Activated gamma-delta T cell treated with Interleukin-2 at 50 U/mL for 16 hours (primary cell): ENCODE data around the gene PHF14.
"Not testable (repeated sequence)": the region's sequence is repeated elsewhere in the genome, so short reads cannot be mapped to it uniquely, and the experiment has no call there.

Experiments
- DNase-seq: peaks from one replicate; pipeline ENCODE4 v3.0.0-alpha.2; 2020

The PHF14 gene

DNA sequence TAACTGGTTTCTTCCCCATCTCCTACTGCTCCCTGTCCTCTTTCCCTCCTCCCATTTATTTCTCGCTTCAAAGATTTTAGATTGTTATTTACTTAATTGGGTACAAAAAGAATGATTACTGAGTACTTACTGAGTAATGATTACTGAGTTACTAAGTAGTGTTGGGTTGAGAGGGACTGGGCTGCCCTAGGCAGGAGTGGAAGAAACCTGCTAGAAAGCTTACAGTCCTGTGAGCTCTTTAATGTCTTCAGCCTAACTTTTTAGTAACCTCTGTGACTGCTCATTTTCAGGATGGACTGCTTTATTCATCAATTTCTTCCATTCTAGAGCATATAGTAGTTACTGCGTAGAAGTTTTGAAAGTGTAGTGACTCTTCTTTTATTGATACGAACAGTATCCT is 7.6 kb downstream of the PHF14 start:
- DNase-seq = no peak

- not testable (repeated sequence) for DNase-seq
These were observed 17.1 kb downstream of the PHF14 start for GRCh38 chr7:10990748-10991147.

DNA sequence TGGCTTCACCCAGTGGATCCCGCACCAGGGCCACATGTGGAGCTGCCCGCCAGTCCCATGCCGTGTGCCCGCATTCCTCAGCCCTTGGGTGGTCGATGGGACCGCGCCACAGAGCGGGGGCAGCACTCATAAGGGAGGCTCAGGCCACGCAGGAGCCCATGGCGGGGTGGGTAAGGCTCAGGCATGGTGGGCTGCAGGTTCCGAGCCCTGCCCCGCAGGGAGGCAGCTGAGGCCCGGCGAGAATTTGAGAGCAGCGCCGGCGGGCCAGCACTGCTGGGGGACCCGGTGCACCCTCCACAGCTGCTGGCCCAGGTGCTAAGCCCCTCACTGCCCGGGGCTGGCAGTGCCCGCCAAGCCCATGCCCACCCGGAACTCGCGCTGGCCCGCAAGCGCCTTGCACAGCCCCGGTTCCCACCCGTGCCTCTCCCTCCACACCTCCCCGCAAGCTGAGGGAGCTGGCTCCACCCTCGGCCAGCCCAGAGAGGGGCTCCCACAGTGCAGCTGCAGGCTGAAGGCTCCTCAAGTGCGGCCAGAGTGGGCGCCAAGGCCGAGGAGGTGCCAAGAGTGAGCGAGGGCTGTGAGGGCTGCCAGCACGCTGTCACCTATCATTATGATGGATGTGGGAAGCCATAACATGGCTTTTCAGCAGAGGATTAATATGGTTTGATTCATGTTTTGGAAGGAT is 22.0 kb downstream of the PHF14 start:
- DNase-seq = not testable (repeated sequence)

DNA sequence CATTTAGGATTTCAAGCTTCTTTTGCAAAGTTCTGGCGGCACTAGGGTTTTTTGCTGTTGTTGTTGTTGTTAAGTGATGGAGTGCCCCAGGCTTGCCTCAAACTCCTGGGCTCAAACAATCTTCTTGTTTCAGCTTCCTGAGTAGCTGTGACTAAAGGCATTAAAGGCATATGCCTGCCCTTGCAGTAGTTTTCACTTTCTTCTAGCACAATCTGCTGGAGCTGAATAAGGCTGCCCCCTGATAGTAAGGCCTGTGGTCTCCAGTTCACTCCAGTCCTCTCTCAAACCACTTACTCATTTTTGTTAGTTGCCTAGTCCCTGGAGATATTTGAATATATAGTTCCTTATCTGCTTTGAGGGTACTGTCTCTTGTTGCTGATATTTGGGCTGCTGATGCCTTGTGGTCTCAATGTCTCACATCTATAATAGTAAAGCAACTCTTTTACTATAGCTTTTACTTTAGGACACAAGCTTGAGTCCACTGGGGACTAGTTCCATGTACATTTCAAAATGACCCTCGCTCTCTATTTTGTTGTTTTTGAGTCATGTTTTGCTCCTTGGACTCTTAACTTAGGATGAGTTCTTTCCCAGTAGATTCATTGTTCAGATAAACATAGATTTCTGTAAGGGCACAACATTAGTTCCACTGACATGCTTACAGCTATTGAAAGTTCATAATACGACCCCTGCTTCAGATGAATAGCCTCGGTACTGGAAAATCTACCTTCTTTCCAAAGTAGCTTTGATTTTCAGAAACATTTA is 25.5 kb downstream of the PHF14 start:
- DNase-seq = no peak

GRCh38 chr7:11005202-11005601 is 31.5 kb downstream of the PHF14 start:
- DNase-seq = no peak

- DNase-seq = no peak
These were observed 32.6 kb downstream of the PHF14 start for GRCh38 chr7:11006291-11006690.

DNA sequence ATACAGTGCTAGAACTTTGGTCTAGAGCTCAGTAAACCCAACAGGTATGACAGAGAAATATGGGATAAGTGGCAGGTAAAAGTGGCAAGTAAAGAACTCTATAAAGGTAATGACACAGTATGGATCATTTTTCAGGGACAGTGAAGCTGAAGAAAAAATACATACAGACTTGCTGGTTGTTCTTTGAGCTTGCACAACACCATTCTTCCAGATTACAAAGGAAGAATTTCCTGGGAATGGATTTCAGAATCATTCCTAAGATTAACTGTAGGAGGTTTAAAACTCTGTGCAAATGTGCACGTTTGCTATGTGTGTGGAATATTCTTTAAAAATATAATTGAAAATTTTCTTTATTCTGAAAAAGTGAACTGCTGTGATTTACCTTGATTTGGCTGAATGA is 36.0 kb downstream of the PHF14 start:
- DNase-seq = no peak

- DNase-seq = no peak
These were observed 47.8 kb downstream of the PHF14 start for GRCh38 chr7:11021468-11021867.

GRCh38 chr7:11026452-11027359 is 53.0 kb downstream of the PHF14 start:
- DNase-seq = no peak

DNA sequence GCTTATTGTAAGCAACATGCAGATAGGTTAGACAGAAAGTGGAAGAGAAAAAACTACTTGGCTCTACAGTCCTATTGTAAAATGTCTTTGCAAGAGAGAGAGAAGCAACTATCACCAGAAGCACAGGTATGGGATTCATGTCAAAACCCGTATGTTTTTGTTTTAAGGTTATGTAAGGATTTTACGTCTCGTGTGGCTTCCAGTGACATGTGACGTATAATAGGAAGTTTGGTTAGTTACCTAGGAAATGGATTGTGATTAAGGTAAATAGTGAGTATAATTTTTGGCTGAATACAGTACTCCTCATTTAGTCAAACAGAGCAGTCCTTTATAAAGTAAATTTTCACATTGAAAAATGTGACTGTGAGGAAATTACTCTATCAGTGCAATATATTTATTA is 62.0 kb downstream of the PHF14 start:
- no peak for DNase-seq

DNA sequence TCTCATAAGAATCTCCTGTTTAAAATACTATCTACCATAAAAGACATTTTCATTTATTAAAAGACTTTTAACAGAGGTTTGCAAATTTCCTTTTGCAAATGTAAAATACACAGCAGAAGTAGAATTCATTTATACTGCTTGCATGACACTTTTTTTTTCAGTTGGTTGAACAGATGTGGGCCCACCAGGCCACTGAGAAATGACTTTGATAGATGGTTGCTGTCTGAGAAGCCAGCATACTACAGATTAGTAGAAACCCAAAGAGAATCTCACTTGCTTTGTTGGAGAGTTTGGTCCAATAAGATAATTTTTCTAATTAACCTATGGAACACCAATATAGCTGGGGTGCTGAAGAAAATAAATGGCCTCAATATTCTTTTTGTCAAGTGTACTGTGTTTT is 66.3 kb downstream of the PHF14 start:
- DNase-seq = no peak

GRCh38 chr7:11054033-11054432 is 80.4 kb downstream of the PHF14 start:
- no peak for DNase-seq

GRCh38 chr7:11060893-11061292 is 87.2 kb downstream of the PHF14 start:
- no peak for DNase-seq

GRCh38 chr7:11062110-11062509 is 88.4 kb downstream of the PHF14 start:
- no peak for DNase-seq

DNA sequence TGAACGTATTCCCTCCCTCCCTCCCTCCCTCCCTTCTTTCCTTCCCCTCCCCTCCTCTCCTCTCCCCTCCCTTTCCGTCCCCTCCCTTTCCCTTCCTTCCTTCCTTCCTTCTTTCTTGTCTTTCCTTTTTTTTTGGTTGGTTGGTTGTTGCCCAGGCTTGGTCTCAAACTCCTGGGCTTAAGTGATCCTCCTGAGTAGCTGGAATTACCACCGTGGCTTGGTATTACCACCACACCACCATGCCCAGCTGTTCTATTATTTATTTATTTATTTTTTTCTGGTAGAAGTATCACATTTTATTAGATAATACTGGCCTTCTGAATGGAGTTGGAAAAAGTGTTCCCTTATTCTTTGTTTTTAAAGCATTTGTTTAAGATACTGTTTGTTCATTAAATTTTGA is 95.9 kb downstream of the PHF14 start:
- no peak for DNase-seq

GRCh38 chr7:11077816-11078215 is 104.1 kb downstream of the PHF14 start:
- DNase-seq = no peak

DNA sequence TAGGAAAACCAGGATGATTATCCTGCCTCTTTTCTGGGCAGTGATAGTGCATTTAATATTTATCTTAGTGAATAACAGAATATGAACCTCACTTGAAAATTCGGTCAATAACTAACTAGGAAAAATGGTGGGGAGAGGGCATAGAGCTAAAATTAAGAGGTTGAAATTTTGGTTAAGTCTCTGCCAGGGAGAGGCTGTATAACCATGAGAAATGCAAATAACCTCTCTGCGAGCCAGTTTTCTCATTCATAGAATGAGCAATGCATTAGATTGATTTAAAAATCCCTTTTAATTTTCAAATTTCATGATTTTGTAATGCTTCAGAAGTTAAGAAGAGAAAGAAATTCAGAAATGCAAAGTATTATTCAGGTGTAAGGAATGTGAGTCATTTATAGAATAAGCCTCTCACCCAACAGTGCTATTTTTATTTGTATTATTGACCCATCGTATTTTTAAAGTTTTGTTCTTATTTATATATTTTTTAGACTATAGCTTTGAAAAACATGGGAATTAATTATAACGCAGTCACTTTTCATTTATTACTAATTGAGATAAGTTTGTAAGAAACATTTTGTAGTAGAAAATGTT is 104.7 kb downstream of the PHF14 start:
- DNase-seq = no peak

- DNase-seq = no peak
These were observed 106.2 kb downstream of the PHF14 start for GRCh38 chr7:11079907-11080306.

DNA sequence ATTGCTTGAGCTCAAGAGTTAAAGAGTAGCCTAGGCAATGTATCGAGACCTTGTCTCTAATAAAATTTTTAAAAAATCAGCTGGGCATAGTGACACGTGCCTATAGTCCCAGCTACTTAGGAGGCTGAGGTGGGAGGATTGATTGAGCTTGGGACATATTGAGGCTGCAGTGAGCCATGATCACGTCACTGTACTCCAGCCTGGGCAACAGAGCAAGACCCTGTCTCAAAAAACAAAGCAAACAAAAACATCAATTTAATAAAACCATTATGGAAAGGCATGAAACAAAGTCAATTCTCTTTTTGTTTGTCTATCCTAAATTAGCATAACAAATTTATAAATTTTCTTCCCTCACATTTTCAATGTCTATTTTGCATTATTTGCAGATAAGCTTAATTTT is 108.4 kb downstream of the PHF14 start:
- DNase-seq = no peak

DNA sequence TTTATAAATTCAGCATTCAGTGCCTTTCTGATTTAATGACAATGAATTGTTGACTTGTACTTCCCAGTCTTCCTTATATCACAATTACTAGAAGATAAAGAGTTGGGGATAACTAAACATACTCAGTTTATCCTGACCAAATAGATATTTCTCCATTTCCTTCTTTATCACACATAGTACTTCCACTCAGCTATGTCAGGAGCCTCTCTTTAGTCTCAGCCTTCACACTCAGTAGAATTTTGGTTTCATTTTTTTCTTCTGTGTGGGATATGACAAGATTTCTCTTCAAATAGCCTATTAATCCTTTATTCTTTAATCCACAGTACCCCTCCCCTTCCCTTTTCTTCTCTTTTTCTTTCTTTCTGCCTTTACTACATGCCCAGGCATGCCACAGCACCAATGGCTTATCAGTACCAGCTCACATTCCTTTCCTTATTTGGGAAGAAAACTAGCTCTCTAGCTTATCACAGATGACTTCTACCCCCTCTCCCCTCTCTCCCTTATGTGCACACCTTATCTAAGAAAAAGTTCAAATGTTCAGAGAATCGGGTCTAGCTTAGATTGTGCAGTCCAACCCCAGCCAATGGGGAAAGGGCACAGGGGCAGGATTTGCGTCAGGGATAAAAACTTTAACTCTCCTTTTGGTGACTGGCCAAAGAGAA is 109.0 kb downstream of the PHF14 start:
- DNase-seq = no peak

DNA sequence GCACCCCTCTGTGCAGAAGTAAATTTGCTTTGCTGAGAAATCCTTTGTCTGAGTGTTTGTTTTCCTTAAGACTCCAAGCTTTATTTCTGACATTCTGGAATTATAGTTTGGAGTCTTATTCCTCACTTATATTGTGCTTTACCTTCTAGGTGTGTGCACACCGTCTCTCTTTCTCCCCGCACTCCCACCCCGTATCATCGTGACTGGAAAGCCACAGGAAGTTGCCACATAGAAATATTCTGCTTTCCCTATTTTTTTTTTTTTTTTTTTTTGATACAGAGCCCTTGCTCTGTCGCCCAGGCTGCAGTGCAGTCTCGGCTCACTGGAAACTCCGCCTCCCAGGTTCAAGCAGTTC is 109.5 kb downstream of the PHF14 start:
- DNase-seq = no peak

DNA sequence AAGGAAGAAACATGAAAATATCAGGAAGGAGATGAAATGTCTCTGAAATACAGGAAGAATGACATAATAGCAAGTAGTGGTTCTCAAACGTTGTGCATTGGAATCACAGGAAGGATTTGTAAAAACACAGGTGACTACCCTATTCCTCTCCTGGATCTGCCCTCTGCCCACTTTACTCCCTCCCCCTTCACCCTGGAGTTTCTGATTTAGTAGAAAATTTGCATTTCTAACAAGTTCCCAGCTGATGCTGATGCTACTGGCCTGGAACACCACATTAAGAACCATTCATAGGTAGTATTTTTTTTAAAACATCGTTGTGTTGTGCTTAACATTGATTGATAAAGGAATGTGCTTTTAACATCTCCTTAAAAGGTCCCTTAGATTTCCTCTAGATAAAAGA is 130.9 kb downstream of the PHF14 start:
- no peak for DNase-seq

DNA sequence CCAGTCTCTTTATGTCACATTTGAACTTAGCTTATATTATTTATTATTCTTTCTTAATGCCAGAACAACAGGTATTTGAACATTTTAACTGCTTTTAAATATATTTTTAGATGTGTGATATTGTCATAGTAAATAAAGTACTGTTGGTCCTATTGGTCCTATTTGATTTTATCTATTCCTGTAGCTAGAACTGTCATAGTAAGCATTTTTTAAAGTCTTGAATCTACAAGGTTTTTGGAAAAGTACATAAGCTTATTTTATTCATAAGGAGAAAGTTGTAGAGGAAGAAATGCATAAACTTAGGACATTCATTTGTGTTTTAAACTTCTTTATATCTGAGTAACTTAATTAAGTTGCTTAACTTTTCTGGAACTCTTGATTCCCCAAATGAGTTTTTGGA is 136.0 kb downstream of the PHF14 start:
- no peak for DNase-seq
